SK-N-SH (cell line): ENCODE measurements around the gene MAGI2. TPM values are rescaled to one million over a fixed set of nuclear protein-coding genes. Genes with fewer than 3 reads are reported as not detected.
A peak's percentile ranks its signal among the peaks of the same experiment; 100 is the strongest.

Experiments used
- CHD2 ChIP-seq: fragments of 150-350 bp; IDR thresholded peaks from 2 replicates; pipeline ENCODE4 v1.6.1; 2018; ENCODE audit warnings: low read length; ENCODE audit not compliant: partially characterized antibody
- CTCF ChIP-seq: fragments of 200-600 bp; sonication (generic); IDR thresholded peaks from 2 replicates; pipeline ENCODE4 v1.6.1; 2017; ENCODE audit warnings: antibody characterized with exemption, mild to moderate bottlenecking, moderate library complexity
- ELF1 ChIP-seq: IDR thresholded peaks from 2 replicates; pipeline ENCODE4 v1.4.0; 2012
- FOSL2 ChIP-seq: IDR thresholded peaks from 2 replicates; pipeline ENCODE4 v1.4.0; 2012; ENCODE audit warnings: low read depth, mild to moderate bottlenecking, moderate library complexity, borderline replicate concordance
- FOXM1 ChIP-seq: IDR thresholded peaks from 2 replicates; pipeline ENCODE4 v1.4.0; 2012; ENCODE audit warnings: low read depth, mild to moderate bottlenecking
- JUND ChIP-seq: IDR thresholded peaks from 2 replicates; pipeline ENCODE4 v1.4.0; 2012
- MEF2A ChIP-seq: IDR thresholded peaks from 2 replicates; pipeline ENCODE4 v1.4.0; 2012; ENCODE audit warnings: low read depth, borderline replicate concordance
- MXI1 ChIP-seq: IDR thresholded peaks from 2 replicates; pipeline ENCODE4 v1.6.1; 2012; ENCODE audit warnings: mild to moderate bottlenecking, low read depth, low read length, improper control_type of control experiment
- NFIC ChIP-seq: IDR thresholded peaks from 2 replicates; pipeline ENCODE4 v1.4.0; 2012; ENCODE audit warnings: borderline replicate concordance
- NRF1 ChIP-seq: IDR thresholded peaks from 2 replicates; pipeline ENCODE4 v1.6.1; 2012; ENCODE audit warnings: low read depth, mild to moderate bottlenecking, low read length
- PBX3 ChIP-seq: IDR thresholded peaks from 2 replicates; pipeline ENCODE4; 2012
- POLR2AphosphoS5 ChIP-seq: IDR thresholded peaks from 2 replicates; pipeline ENCODE4 v1.6.1; 2012; ENCODE audit warnings: low read depth, low read length
- RAD21 ChIP-seq: IDR thresholded peaks from 2 replicates; pipeline ENCODE4 v1.6.1; 2012; ENCODE audit warnings: mild to moderate bottlenecking, low read length
- REST ChIP-seq: IDR thresholded peaks from 2 replicates; pipeline ENCODE4 v1.6.1; 2012; ENCODE audit warnings: mild to moderate bottlenecking, low read depth, low read length, moderate library complexity
- RXRA ChIP-seq: IDR thresholded peaks from 2 replicates; pipeline ENCODE4 v1.4.0; 2012; ENCODE audit warnings: low read depth, mild to moderate bottlenecking, borderline replicate concordance
- SIN3A ChIP-seq: IDR thresholded peaks from 2 replicates; pipeline ENCODE4 v1.6.1; 2012; ENCODE audit warnings: low read depth, mild to moderate bottlenecking, low read length, moderate library complexity, borderline replicate concordance
- SMC3 ChIP-seq: IDR thresholded peaks from 2 replicates; pipeline ENCODE4 v1.6.1; 2012; ENCODE audit warnings: low read depth, low read length, improper control_type of control experiment
- TCF12 ChIP-seq: IDR thresholded peaks from 2 replicates; pipeline ENCODE4 v1.4.0; 2012
- TEAD4 ChIP-seq: IDR thresholded peaks from 2 replicates; pipeline ENCODE4 v1.4.0; 2012; ENCODE audit warnings: mild to moderate bottlenecking, borderline replicate concordance; ENCODE audit not compliant: insufficient read depth
- USF2 ChIP-seq: fragments of 150-350 bp; IDR thresholded peaks from 2 replicates; pipeline ENCODE4 v1.6.1; 2017; ENCODE audit warnings: antibody characterized with exemption, low read length, low read depth, borderline replicate concordance
- YY1 ChIP-seq: IDR thresholded peaks from 2 replicates; pipeline ENCODE4 v1.4.0; 2012; ENCODE audit warnings: low read depth, mild to moderate bottlenecking
- ZBTB33 ChIP-seq: IDR thresholded peaks from 2 replicates; pipeline ENCODE4 v1.4.0; 2012; ENCODE audit warnings: low read depth, borderline replicate concordance
- polyA plus RNA-seq, 3 experiments: library from polyadenylated mRNA; depleted of rRNA; stranded (reverse); fragments of >200 nt; gene quantifications; 2 replicates each; pipeline ENCODE4 v1.2.3, GENCODE V29; 2012

Gene MAGI2
- polyA plus RNA-seq, 1 of the 3 experiments (the other 2 are of a cell fraction) = 1.1 TPM

- TF ChIP-seq REST (peak; percentile 51; the same call in 1 of the 2 replicates), NFIC (peak; percentile 66; the same call in 1 of the 2 replicates), CHD2 (no peak), RXRA (peak; percentile 60; the same call in 1 of the 2 replicates), POLR2AphosphoS5 (peak; percentile 71; the same call in 1 of the 2 replicates), RAD21 (no peak), CTCF (peak; percentile 21; the same call in 1 of the 2 replicates), TEAD4 (peak; percentile 92), FOSL2 (peak; percentile 72), NRF1 (no peak), USF2 (no peak), JUND (peak; percentile 74), MEF2A (no peak), SIN3A (0 out of 2 replicates have a peak, but pooled peaks have one; percentile 23), PBX3 (peak; percentile 87), YY1 (no peak), FOXM1 (peak; percentile 24; the same call in 1 of the 2 replicates), ZBTB33 (no peak), TCF12 (peak; percentile 94), ELF1 (no peak), SMC3 (no peak), MXI1 (no peak)
Measured at GRCh38 chr7:78326189-78326588, 1127.3 kb downstream of the MAGI2 start (continued).
